Measurements from ENCODE around the gene SLC66A1.

The SLC66A1 gene

GRCh38 chr1:19343617-19344350 is 31.7 kb downstream of the SLC66A1 start:
- no peak for DNase-seq (ENCODE audit: low spot score)

- DNase-seq (ENCODE audit: low spot score) = peak; percentile 83
Observed at GRCh38 chr1:19344372-19344810, 32.3 kb downstream of the SLC66A1 start.

GRCh38 chr1:19344831-19345230 is 32.7 kb downstream of the SLC66A1 start:
- no peak for DNase-seq (ENCODE audit: low spot score)

GRCh38 chr1:19345391-19345790 is 33.3 kb downstream of the SLC66A1 start:
- no peak for DNase-seq (ENCODE audit: low spot score)

- DNase-seq (ENCODE audit: low spot score) = no peak
Observed at GRCh38 chr1:19346026-19346425, 33.9 kb downstream of the SLC66A1 start.

GRCh38 chr1:19347533-19348172 is 35.5 kb downstream of the SLC66A1 start:
- DNase-seq (ENCODE audit: low spot score) = no peak

- DNase-seq (ENCODE audit: low spot score) = no peak
Observed at GRCh38 chr1:19348441-19349198, 36.5 kb downstream of the SLC66A1 start.

- DNase-seq (ENCODE audit: low spot score) = no peak
Observed at GRCh38 chr1:19349999-19350398, 37.9 kb downstream of the SLC66A1 start.

- no peak for DNase-seq (ENCODE audit: low spot score)
Observed at GRCh38 chr1:19350566-19350965, 38.4 kb downstream of the SLC66A1 start.

- no peak for DNase-seq (ENCODE audit: low spot score)
Observed at GRCh38 chr1:19351873-19352272, 39.7 kb downstream of the SLC66A1 start.

- no peak for DNase-seq (ENCODE audit: low spot score)
Observed at GRCh38 chr1:19352839-19353238, 40.7 kb downstream of the SLC66A1 start.

GRCh38 chr1:19353596-19353995 is 41.5 kb downstream of the SLC66A1 start:
- DNase-seq (ENCODE audit: low spot score) = no peak

- no peak for DNase-seq (ENCODE audit: low spot score)
Observed at GRCh38 chr1:19354531-19354981, 42.4 kb downstream of the SLC66A1 start.

- no peak for DNase-seq (ENCODE audit: low spot score)
Observed at GRCh38 chr1:19356266-19356665, 44.1 kb downstream of the SLC66A1 start.

- no peak for DNase-seq (ENCODE audit: low spot score)
Observed at GRCh38 chr1:19357299-19357986, 45.3 kb downstream of the SLC66A1 start.

- no peak for DNase-seq (ENCODE audit: low spot score)
Observed at GRCh38 chr1:19358710-19359109, 46.6 kb downstream of the SLC66A1 start.

- no peak for DNase-seq (ENCODE audit: low spot score)
Observed at GRCh38 chr1:19359357-19359756, 47.2 kb downstream of the SLC66A1 start.

GRCh38 chr1:19360016-19360415 is 47.9 kb downstream of the SLC66A1 start:
- DNase-seq (ENCODE audit: low spot score) = no peak

GRCh38 chr1:19360432-19360831 is 48.3 kb downstream of the SLC66A1 start:
- no peak for DNase-seq (ENCODE audit: low spot score)

GRCh38 chr1:19360843-19361610 is 48.9 kb downstream of the SLC66A1 start:
- DNase-seq (ENCODE audit: low spot score) = no peak

GRCh38 chr1:19361611-19362147 is 49.6 kb downstream of the SLC66A1 start:
- DNase-seq (ENCODE audit: low spot score) = peak; percentile 63

Data from AG20443 (cell line).